BJ (cell line): ENCODE results near the gene RAET1E. TPM values are rescaled to one million over a fixed set of nuclear protein-coding genes. Genes with fewer than 3 reads are reported as not detected.

Experiments used
- CTCF ChIA-PET: fragments of 350-600 bp; formaldehyde crosslinking; extraction: SDS; loops from one replicate; lab custom pipeline; 2021; ENCODE audit warnings: antibody characterized with exemption, inconsistent platforms; lab: Yijun Ruan, JAX
- POLR2A ChIA-PET: fragments of 300-600 bp; sonication (Branson Sonifier 250); formaldehyde crosslinking; extraction: SDS; loops from one replicate; lab custom pipeline; 2021; ENCODE audit warnings: antibody characterized with exemption; lab: Charles Lee
- DNase-seq: peaks from one replicate; pipeline ENCODE4 v3.0.0-alpha.2; 2011; ENCODE audit warnings: low read depth
- H3K27me3 ChIP-seq: 2 replicates; pipeline ENCODE4 v1.6.0; 2011; ENCODE audit warnings: low read length; ENCODE audit not compliant: control insufficient read depth, insufficient read depth
- H3K36me3 ChIP-seq: 2 replicates; pipeline ENCODE4 v1.5.1; 2011; ENCODE audit warnings: low read length; ENCODE audit not compliant: control insufficient read depth, insufficient read depth
- H3K4me3 ChIP-seq: 2 replicates; pipeline ENCODE4 v1.5.1; 2011; ENCODE audit warnings: low read depth, mild to moderate bottlenecking, control low read depth, low read length
- polyA plus RNA-seq: library from polyadenylated mRNA; depleted of rRNA; stranded (reverse); fragments of >200 nt; gene quantifications from 2 replicates; pipeline ENCODE4 v1.2.3, GENCODE V29; 2011
- TF ChIP-seq, protein P1 (sequence below): IDR thresholded peaks from 2 replicates; pipeline ENCODE4 v1.5.1; 2011; ENCODE audit warnings: low read depth, mild to moderate bottlenecking, control low read depth, inconsistent platforms, low read length, moderate library complexity; ENCODE audit not compliant: insufficient read depth

The RAET1E gene
- polyA plus RNA-seq, 1 experiment: 0.31 TPM

DNA sequence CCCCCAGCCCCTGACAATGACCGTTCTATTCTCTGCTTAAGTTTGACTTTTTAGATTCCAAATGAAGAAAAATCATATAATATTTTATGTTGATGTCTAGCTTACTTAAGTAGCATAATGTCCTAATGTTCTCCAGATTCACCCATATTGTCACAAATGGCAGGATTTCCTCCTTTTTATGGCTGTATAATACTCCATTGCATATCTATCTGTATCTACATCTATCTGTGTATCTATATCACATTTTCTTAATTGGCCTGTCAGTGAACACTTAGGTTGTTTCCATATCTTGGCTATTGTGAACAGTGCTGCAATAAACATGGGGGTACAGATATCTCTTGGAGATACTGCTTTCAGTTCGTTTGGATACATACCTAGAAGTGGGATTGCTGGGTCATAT lies 26.7 kb downstream of the RAET1E start:
- TF ChIP-seq, protein P1, sequence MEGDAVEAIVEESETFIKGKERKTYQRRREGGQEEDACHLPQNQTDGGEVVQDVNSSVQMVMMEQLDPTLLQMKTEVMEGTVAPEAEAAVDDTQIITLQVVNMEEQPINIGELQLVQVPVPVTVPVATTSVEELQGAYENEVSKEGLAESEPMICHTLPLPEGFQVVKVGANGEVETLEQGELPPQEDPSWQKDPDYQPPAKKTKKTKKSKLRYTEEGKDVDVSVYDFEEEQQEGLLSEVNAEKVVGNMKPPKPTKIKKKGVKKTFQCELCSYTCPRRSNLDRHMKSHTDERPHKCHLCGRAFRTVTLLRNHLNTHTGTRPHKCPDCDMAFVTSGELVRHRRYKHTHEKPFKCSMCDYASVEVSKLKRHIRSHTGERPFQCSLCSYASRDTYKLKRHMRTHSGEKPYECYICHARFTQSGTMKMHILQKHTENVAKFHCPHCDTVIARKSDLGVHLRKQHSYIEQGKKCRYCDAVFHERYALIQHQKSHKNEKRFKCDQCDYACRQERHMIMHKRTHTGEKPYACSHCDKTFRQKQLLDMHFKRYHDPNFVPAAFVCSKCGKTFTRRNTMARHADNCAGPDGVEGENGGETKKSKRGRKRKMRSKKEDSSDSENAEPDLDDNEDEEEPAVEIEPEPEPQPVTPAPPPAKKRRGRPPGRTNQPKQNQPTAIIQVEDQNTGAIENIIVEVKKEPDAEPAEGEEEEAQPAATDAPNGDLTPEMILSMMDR: no peak
- H3K27me3 ChIP-seq: no peaks in the 10 kb centered on the region
- ChIA-PET POLR2A (no interaction called here), CTCF (interaction anchor here (0.7 kb wide), 1 partner anchor 40 kb away, joined by 3 read pairs; no protein-coding TSS in a partner anchor)
- DNase-seq: no peak
- H3K4me3 ChIP-seq: no peak overlapping the region
- H3K36me3 ChIP-seq: no peaks in the 10 kb centered on the region

DNA sequence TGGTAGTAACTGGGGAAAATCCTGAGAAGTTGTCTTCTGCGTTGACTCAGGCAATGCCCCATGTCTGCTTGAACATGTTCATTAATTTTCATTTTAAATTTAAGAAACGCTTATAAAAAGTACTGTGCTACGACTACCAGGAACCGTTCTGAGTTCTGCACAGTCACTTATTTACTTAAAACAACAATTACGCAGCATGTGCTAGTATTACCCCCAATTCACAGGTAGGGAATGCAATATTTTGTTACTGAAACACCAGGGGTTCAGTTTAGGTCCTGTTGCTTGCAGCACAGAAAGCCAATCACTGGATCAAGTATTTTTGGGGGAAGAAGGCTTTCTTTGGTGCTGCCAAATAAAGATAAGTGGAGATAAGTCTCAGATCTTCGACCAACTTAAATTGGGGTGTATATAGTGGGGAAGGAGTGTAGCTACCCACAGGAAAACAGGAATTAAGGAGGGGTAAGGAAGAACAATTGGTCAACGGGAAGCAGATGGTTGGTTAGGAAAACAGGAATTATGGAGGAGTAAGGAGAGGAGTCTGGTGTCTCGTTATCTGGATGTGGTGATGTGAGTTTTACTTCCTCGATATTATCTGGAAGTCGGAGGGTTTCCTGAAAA lies 28.5 kb downstream of the RAET1E start:
- Histone ChIP-seq H3K27me3 (no peaks in the 10 kb centered on the region), H3K36me3 (no peaks in the 10 kb centered on the region), H3K4me3 (no peak overlapping the region)
- no peak for DNase-seq
- TF ChIP-seq, protein P1: no peak
- POLR2A ChIA-PET: no interaction called here
- CTCF ChIA-PET: interaction anchor here (0.9 to 2.4 kb wide), 4 partner anchors 22 to 35 kb away, joined by 4 to 11 read pairs (median 4); no protein-coding TSS in a partner anchor

DNA sequence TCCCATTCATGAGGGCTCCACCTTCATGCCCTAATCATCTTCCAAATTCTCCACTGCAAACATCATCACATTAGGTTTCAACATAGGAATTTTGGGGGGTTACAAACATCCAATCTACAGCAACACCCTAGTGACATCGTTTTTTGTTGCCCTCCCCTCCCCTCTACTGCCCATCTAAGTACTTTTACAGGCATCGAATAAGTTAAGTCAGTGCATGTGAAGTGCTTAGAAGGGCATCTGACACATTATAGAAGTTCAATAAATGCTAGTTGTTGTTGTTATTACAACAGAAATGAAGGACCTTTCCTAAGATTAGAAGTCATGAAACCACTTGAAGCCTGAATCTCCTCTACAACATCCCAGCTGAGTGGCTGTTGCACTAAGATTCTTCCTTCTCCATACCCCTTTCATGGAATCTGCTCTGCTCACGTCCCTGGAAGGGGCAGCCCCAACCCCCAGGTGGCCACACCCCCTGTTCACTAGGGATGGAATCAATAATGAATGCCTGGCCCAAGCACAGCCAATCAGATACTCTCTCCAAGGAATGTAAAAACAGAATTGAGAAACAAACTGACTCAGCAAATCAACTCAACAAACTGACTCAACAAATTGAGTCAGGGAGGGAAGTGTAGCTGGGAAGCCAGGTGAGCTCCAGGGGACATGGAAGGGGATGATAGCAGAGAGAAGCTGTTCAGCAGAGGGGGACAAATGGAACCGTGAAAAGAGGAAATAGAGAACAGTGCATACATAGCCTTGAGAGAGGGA lies 29.9 kb downstream of the RAET1E start:
- no peaks in the 10 kb centered on the region for H3K27me3 ChIP-seq
- no peaks in the 10 kb centered on the region for H3K36me3 ChIP-seq
- DNase-seq: no peak
- ChIA-PET CTCF (interaction anchor here (0.6 to 2.4 kb wide), 4 partner anchors 21 to 34 kb away, joined by 4 to 11 read pairs (median 4); no protein-coding TSS in a partner anchor), POLR2A (no interaction called here)
- TF ChIP-seq, protein P1: no peak
- no peak overlapping the region for H3K4me3 ChIP-seq

DNA sequence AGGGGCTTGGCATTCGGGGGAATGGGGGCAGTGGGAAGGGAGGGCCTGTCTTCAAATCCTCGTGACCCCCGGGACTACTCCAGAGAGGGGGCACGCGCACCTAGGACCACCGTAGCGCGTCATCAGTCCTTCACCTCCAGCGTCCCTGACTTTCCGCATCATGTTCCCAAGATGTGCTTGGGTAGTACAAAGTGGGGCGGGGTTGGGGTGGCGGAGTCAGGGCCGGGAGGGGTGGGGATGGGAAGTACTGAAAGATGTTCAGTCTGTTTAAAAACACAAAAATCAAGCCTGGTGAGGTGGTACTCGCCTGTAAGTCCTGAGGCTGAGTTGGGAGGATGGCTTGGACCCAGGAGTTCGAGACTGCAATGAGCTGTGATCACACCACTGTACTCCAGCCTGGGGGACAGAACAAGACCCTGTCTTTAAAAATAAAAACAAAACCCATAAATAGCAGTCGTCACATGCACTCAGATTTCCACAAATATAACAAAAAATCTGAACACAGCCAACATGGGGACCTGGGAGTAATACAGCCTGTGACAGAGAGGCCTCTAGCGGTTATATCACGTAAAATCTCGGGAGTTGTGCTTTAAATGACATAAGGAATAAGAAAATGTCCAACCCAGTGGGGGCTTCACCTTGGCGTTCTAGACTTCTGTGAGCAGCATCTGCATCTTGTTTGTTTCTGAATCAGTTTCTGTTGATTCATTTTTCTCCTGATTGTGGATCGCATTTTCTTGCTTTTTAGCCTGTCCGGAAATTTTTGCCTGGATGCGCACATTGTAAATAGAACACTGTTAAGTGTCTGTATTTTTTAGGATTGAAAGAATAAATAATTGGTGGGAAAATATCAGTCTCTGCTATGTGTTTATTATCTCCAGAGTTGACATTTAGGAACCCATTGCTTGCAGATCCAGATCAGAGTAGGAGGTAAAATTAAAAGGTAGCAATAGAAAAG lies 33.1 kb downstream of the RAET1E start:
- POLR2A ChIA-PET: no interaction called here
- TF ChIP-seq, protein P1: peak; percentile 75
- Histone ChIP-seq H3K27me3 (no peaks in the 10 kb centered on the region), H3K4me3 (peak overlapping the region; percentile 31), H3K36me3 (no peaks in the 10 kb centered on the region)
- CTCF ChIA-PET: interaction anchor here (0.7 to 3.8 kb wide), 16 partner anchors 11 to 475 kb away, joined by 3 to 27 read pairs (median 4); no protein-coding TSS in a partner anchor
- no peak for DNase-seq
